ENCODE data around the gene RSBN1.
A peak's percentile ranks its signal among the peaks of the same experiment; 100 is the strongest.
"Not testable (repeated sequence)": the region's sequence is repeated elsewhere in the genome, so short reads cannot be mapped to it uniquely, and the experiment has no call there.

Gene RSBN1

GRCh38 chr1:113780374-113781146 lies 31.7 kb downstream of the RSBN1 start:
- no peak for DNase-seq

DNA sequence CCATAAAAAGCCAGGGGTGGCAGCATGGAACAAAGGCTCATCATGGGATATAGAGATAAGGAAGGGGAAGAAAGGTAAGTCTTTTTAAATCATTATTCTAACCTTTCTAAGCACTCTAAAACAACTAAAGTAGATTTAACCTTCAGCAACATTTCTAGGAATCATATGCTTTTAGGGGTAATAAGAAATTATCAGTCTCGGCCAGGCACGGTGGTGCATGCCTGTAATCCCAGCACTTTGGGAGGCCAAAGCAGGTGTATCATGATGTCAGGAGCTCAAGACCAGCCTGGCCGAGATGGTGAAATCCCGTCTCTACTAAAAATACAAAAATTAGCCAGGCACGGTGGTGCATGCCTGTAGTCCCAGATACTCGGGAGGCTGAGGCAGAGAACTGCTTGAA lies 32.7 kb downstream of the RSBN1 start:
- no peak for DNase-seq
- ATAC-seq, result no peak

More at GRCh38 chr1:113780374-113781146, 31.7 kb downstream of the RSBN1 start:
- no peak for ATAC-seq

- no peak for DNase-seq
- no peak for ATAC-seq
Observed at GRCh38 chr1:113777561-113777960, 34.7 kb downstream of the RSBN1 start.

DNA sequence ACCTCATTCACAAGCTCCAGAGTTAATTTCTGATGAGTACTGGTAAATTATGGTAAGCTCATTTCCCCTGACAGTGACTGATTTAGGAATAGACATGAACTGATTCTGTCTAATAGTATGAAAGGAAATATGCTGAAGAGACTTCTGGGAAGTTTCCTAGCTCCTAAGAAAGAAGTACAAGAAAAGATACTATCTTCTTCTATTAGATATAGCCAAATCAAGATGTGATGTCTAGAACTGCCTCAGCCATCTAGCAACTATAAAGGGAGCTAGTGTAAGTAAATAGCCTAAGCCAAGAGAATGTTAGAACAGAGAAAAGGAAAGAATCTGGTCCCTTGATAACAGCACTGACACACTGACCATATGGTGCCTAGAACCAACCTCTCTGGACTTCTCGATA lies 42.2 kb downstream of the RSBN1 start:
- ATAC-seq, result no peak
- DNase-seq, result no peak

DNA sequence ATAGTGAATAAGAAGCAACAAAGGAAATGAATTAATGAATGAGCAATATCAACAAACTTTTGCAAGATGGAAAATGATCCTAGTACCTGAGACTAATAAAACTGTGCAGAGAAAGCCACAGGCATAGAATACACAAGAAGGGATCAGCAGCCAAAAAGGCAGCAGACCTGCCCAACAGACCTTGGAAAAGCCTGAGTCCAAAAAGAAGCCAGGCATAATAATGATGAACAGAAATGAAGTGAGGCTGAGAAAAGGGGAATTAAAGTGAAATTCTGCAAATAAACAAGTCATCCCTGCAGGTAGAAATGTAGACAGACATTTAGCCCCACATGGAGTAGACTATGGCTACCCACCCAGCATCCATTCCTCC lies 42.7 kb downstream of the RSBN1 start:
- ATAC-seq (no peak), DNase-seq (no peak)

GRCh38 chr1:113768916-113769600 lies 43.2 kb downstream of the RSBN1 start:
- ATAC-seq (no peak), DNase-seq (no peak)

GRCh38 chr1:113765306-113766230 lies 46.7 kb downstream of the RSBN1 start:
- ATAC-seq, result no peak
- no peak for DNase-seq

DNA sequence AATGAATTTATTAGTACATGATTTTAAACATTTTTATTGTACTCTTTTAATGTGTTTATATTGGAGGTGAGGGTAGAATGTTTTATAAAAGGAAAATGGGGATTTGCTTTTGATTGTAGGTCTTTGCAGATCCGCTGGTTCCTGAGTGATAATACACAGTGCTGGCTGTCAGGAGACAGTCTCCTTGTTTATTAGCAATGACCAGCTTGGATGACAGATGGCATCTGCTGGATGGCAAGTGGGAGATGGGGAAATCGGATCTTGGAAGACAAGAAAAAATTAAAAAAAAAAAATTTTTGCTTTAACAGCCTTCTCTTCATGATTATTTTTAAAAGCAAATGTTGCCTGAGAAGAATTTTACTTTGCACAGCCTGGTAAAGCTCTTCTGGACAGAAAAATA lies 48.6 kb downstream of the RSBN1 start:
- ATAC-seq, result no peak
- DNase-seq, result no peak

GRCh38 chr1:113761937-113762336 lies 50.3 kb downstream of the RSBN1 start:
- ATAC-seq (no peak), DNase-seq (no peak)

- ATAC-seq (no peak), DNase-seq (no peak)
Observed at GRCh38 chr1:113760102-113761080, 51.9 kb downstream of the RSBN1 start.

GRCh38 chr1:113759333-113760101 lies 52.8 kb downstream of the RSBN1 start, which contains the start of gene PHTF1:
PHTF1 (minus strand) TSS chr1:113759486; CDS start chr1:113758703, 783 bp downstream.
- ATAC-seq (peak; percentile 93), DNase-seq (peak; percentile 74)

DNA sequence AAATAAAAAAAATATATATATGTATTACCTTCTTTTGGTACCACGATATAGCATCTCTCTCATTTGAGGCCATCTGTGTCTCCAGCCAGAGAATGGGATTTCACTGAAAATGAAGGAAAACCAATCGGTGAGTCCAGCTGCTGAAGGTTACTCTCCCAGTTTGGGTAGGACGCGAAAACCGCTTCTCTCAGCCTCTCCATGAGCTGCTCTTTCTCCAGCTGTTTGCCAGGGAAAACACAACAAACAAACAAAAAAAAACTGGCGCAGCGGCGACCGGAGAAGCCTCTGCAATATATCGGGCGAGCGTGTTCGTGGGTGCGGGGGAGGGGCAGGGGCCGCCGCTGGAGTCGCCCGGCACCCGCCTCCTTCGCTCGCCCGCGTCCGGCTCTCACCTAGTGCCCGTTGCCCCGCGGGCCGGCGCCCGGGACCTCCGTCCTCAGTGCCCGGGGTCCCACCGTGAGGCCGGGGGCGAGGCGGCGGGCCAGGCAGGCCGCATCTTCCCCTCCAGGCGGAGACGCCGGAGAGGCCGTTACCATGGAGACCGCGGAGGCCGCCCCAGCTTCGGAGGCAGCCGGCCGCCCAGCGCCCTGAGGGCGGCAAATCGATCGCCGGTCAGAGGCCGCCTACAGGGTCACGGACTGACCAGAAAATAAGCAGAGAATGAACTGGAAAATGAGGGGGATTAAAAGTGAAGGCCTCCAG lies 53.5 kb downstream of the RSBN1 start:
- DNase-seq, result peak; percentile 70
- peak; percentile 69 for ATAC-seq

DNA sequence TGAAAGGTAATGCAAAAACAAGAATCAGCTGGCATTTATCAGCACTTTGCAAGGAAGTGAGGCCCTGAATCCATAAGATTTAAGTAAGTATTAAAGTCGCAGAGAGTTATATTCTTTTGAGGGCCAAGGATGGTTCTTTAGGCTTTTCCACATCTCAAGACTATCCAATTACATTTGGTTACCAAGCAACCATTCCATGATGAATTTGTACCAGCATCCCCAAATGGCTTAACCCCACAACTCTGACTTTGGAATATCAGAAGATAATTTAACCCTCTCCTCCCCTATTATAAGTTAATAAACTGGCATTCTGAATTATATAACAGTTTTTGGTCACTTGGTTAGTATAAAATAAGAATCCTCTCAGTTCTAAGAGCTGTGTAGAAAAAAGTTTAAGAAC lies 55.8 kb downstream of the RSBN1 start:
- no peak for DNase-seq
- no peak for ATAC-seq

DNA sequence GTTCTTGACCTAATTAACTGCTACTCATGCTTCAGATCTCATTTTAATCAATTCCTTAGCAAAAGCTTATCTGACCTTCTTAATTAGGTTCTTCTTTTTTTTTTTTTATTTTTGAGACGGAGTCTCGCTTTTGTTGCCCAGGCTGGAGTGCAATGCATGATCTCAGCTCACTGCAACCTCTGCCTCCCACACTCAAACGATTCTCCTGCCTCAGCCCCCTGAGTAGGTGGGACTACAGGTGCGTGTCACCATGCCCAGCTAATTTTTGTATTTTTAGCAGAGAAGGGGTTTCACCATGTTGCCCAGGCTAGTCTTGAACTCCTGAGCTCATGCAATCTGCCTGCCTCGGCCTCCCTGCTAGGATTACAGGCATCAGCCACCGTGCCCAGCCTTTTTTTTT lies 58.9 kb downstream of the RSBN1 start:
- ATAC-seq, DNase-seq: not testable (repeated sequence)

- ATAC-seq (no peak), DNase-seq (no peak)
Observed at GRCh38 chr1:113751516-113751915, 60.8 kb downstream of the RSBN1 start.

GRCh38 chr1:113751114-113751513 lies 61.2 kb downstream of the RSBN1 start:
- DNase-seq, result no peak
- no peak for ATAC-seq

- no peak for DNase-seq
- ATAC-seq, result no peak
Observed at GRCh38 chr1:113749402-113749801, 62.9 kb downstream of the RSBN1 start.

- ATAC-seq (no peak), DNase-seq (no peak)
Observed at GRCh38 chr1:113747376-113747775, 64.9 kb downstream of the RSBN1 start.

GRCh38 chr1:113745425-113745824 lies 66.9 kb downstream of the RSBN1 start:
- DNase-seq (no peak), ATAC-seq (no peak)

- ATAC-seq, result no peak
- no peak for DNase-seq
Observed at GRCh38 chr1:113744114-113744513, 68.2 kb downstream of the RSBN1 start.
